Neural cell (in vitro differentiated cells): Measurements from ENCODE around the gene TEX38. TPM values are rescaled to one million over a fixed set of nuclear protein-coding genes. Genes with fewer than 3 reads are reported as not detected.

Source experiments
- H2AFZ ChIP-seq: fragments of 200-600, 300-800 bp; sonication (generic), shearing (Covaris generic); 2 replicates; pipeline ENCODE4 v1.6.0; 2014; ENCODE audit warnings: low read depth, mild to moderate bottlenecking, antibody characterized with exemption, low read length, moderate library complexity
- H3F3A ChIP-seq: fragments of 200-600 bp; shearing (Covaris generic); 2 replicates; pipeline ENCODE4 v1.6.1; 2016; ENCODE audit warnings: mild to moderate bottlenecking, moderate library complexity, mixed read lengths, antibody characterized with exemption, low read length; ENCODE audit not compliant: insufficient read depth, poor library complexity, severe bottlenecking
- H3K27ac ChIP-seq: fragments of 200-600, 300-800 bp; sonication (generic), shearing (Covaris generic); 2 replicates; pipeline ENCODE4 v1.5.1; 2014; ENCODE audit warnings: mild to moderate bottlenecking, low read length, moderate library complexity
- H3K27me3 ChIP-seq: fragments of 300-800, 200-600 bp; sonication (generic), shearing (Covaris generic); 2 replicates; pipeline ENCODE4 v1.6.0; 2014; ENCODE audit warnings: mild to moderate bottlenecking, low read depth, low read length, moderate library complexity; ENCODE audit not compliant: insufficient read depth
- H3K36me3 ChIP-seq: fragments of 300-800, 200-600 bp; sonication (generic), shearing (Covaris generic); 2 replicates; pipeline ENCODE4 v1.5.1; 2014; ENCODE audit warnings: mild to moderate bottlenecking, antibody characterized with exemption, low read length, moderate library complexity; ENCODE audit not compliant: insufficient read depth
- H3K4me2 ChIP-seq: fragments of 300-800, 200-600 bp; sonication (generic), shearing (Covaris generic); 2 replicates; pipeline ENCODE4 v1.6.0; 2014; ENCODE audit warnings: mild to moderate bottlenecking, low read length
- H3K4me3 ChIP-seq: fragments of 300-800, 200-600 bp; sonication (generic), shearing (Covaris generic); 2 replicates; pipeline ENCODE4 v1.5.1; 2014; ENCODE audit warnings: mild to moderate bottlenecking, low read length, moderate library complexity
- H3K79me2 ChIP-seq: fragments of 200-600 bp; shearing (Covaris generic); replicated peaks from 2 replicates; pipeline ENCODE4 v1.6.0; 2014; ENCODE audit warnings: mild to moderate bottlenecking, low read length, moderate library complexity; ENCODE audit not compliant: insufficient read depth
- H3K9ac ChIP-seq: fragments of 300-800, 200-600 bp; sonication (generic), shearing (Covaris generic); 2 replicates; pipeline ENCODE4 v1.6.1; 2016; ENCODE audit warnings: mild to moderate bottlenecking, low read length, mixed read lengths
- H3K9me2 ChIP-seq: fragments of 200-600 bp; shearing (Covaris generic); 2 replicates; pipeline ENCODE4 v1.6.1; 2016; ENCODE audit warnings: mild to moderate bottlenecking, low read length, mixed read lengths; ENCODE audit not compliant: insufficient read depth
- H3K9me3 ChIP-seq: fragments of 200-600, 300-800 bp; sonication (generic), shearing (Covaris generic); 2 replicates; pipeline ENCODE4 v1.6.1; 2016; ENCODE audit warnings: mild to moderate bottlenecking, mixed run types, low read length, moderate library complexity, mixed read lengths
- H4K20me1 ChIP-seq: fragments of 200-600 bp; shearing (Covaris generic); 2 replicates; pipeline ENCODE4 v1.6.1; 2016; ENCODE audit warnings: mild to moderate bottlenecking, mixed run types; ENCODE audit not compliant: insufficient read depth
- EP300 ChIP-seq: fragments of 450-650 bp; conservative IDR thresholded peaks from 2 replicates; pipeline ENCODE4 v1.6.1; 2014; ENCODE audit warnings: antibody characterized with exemption, mild to moderate bottlenecking, moderate library complexity; ENCODE audit not compliant: poor library complexity, severe bottlenecking
- MXI1 ChIP-seq: fragments of 450-650 bp; conservative IDR thresholded peaks from 2 replicates; pipeline ENCODE4 v1.6.1; 2014; ENCODE audit warnings: antibody characterized with exemption, mild to moderate bottlenecking; ENCODE audit not compliant: poor library complexity, severe bottlenecking
- SMC3 ChIP-seq: fragments of 450-650 bp; conservative IDR thresholded peaks from 2 replicates; pipeline ENCODE4 v1.6.1; 2014; ENCODE audit warnings: antibody characterized with exemption, mild to moderate bottlenecking, moderate library complexity; ENCODE audit not compliant: poor library complexity
- TAF1 ChIP-seq: IDR thresholded peaks from 2 replicates; pipeline ENCODE4 v1.6.1; 2012; ENCODE audit warnings: low read depth
- polyA plus RNA-seq: library from polyadenylated mRNA; depleted of rRNA; stranded (reverse); fragments of >200 nt; gene quantifications from 2 replicates; pipeline ENCODE4 v1.2.3, GENCODE V29; 2014
- TF ChIP-seq, protein P1 (sequence below): fragments of 450-650 bp; IDR thresholded peaks from 2 replicates; pipeline ENCODE4 v1.5.1; 2014; ENCODE audit warnings: antibody characterized with exemption, mild to moderate bottlenecking, moderate library complexity; ENCODE audit not compliant: poor library complexity, severe bottlenecking
- TF ChIP-seq, protein P2 (sequence below): IDR thresholded peaks from 2 replicates; pipeline ENCODE4 v1.6.1; 2012; ENCODE audit warnings: borderline replicate concordance

Gene TEX38
- polyA plus RNA-seq, 1 donor from 2014 or later: not detected

DNA sequence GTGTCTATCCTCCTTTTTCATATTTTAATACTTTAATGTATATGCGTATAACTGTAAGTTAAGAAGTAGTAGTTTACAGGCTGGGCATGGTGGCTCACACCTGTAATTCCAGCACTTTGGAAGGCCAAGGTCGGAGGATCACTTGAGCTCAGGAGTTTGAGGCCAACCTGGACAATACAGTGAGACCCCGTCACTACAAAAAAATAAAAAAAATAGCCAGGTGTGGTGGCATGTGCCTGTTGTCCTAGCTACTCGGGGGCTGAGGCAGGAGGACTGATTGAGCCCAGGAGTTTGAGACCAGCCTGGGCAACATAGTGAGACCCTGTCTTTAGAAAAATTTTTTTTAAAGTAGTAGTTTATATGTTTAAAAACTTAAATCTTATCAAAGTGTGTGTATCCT, 25.8 kb upstream of the TEX38 start:
- Histone ChIP-seq H3K9me2 (no peaks in the 10 kb centered on the region), H3K4me3 (no peak overlapping the region), H3K36me3 (peaks cover 23% of the 10 kb centered on the region), H3K9me3 (peaks cover 6% of the 10 kb centered on the region), H2AFZ (no peak overlapping the region), H3K27ac (no peak overlapping the region), H3K79me2 (no peaks in the 10 kb centered on the region), H3F3A (no peaks in the 10 kb centered on the region), H4K20me1 (no peaks in the 10 kb centered on the region), H3K27me3 (no peaks in the 10 kb centered on the region), H3K4me2 (no peak overlapping the region), H3K9ac (no peak overlapping the region)
- TF ChIP-seq, protein P1, sequence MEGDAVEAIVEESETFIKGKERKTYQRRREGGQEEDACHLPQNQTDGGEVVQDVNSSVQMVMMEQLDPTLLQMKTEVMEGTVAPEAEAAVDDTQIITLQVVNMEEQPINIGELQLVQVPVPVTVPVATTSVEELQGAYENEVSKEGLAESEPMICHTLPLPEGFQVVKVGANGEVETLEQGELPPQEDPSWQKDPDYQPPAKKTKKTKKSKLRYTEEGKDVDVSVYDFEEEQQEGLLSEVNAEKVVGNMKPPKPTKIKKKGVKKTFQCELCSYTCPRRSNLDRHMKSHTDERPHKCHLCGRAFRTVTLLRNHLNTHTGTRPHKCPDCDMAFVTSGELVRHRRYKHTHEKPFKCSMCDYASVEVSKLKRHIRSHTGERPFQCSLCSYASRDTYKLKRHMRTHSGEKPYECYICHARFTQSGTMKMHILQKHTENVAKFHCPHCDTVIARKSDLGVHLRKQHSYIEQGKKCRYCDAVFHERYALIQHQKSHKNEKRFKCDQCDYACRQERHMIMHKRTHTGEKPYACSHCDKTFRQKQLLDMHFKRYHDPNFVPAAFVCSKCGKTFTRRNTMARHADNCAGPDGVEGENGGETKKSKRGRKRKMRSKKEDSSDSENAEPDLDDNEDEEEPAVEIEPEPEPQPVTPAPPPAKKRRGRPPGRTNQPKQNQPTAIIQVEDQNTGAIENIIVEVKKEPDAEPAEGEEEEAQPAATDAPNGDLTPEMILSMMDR: no peak
- TF ChIP-seq MXI1: no peak
- TF ChIP-seq, protein P2, sequence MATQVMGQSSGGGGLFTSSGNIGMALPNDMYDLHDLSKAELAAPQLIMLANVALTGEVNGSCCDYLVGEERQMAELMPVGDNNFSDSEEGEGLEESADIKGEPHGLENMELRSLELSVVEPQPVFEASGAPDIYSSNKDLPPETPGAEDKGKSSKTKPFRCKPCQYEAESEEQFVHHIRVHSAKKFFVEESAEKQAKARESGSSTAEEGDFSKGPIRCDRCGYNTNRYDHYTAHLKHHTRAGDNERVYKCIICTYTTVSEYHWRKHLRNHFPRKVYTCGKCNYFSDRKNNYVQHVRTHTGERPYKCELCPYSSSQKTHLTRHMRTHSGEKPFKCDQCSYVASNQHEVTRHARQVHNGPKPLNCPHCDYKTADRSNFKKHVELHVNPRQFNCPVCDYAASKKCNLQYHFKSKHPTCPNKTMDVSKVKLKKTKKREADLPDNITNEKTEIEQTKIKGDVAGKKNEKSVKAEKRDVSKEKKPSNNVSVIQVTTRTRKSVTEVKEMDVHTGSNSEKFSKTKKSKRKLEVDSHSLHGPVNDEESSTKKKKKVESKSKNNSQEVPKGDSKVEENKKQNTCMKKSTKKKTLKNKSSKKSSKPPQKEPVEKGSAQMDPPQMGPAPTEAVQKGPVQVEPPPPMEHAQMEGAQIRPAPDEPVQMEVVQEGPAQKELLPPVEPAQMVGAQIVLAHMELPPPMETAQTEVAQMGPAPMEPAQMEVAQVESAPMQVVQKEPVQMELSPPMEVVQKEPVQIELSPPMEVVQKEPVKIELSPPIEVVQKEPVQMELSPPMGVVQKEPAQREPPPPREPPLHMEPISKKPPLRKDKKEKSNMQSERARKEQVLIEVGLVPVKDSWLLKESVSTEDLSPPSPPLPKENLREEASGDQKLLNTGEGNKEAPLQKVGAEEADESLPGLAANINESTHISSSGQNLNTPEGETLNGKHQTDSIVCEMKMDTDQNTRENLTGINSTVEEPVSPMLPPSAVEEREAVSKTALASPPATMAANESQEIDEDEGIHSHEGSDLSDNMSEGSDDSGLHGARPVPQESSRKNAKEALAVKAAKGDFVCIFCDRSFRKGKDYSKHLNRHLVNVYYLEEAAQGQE: no peak

DNA sequence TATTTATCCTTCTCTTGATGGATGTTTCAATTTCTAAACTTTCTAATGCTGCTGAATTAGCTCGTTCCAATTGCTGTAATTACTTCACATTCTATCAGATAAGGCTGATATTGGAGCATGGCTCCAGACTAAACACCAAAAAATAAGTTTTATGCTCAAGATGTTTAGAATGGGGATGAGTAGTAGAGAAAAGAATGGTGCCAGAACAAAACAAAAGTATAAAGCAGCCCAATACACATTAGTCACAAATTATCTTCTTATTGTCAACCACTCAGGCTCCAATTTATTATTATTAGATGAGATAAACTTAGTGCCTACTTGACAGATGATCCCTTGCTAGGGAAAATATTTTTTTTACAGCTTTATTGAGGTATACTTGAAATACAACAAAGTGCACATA, 25.3 kb upstream of the TEX38 start:
- Histone ChIP-seq H3K27me3 (no peaks in the 10 kb centered on the region), H4K20me1 (no peaks in the 10 kb centered on the region), H3K4me2 (no peak overlapping the region), H3K4me3 (no peak overlapping the region), H3F3A (no peaks in the 10 kb centered on the region), H3K9ac (no peak overlapping the region), H3K36me3 (peaks cover 23% of the 10 kb centered on the region), H2AFZ (no peak overlapping the region), H3K9me3 (peaks cover 6% of the 10 kb centered on the region), H3K9me2 (no peaks in the 10 kb centered on the region), H3K27ac (no peak overlapping the region), H3K79me2 (no peaks in the 10 kb centered on the region)
- TF ChIP-seq TAF1 (no peak), SMC3 (no peak), EP300 (no peak), MXI1 (no peak)
- TF ChIP-seq, protein P1: no peak
- TF ChIP-seq, protein P2: no peak
